Measurements from ENCODE around the gene GRM3. TPM values are rescaled to one million over a fixed set of nuclear protein-coding genes. Genes with fewer than 3 reads are reported as not detected.

The GRM3 gene
- total and polyA plus RNA-seq, 2 donors (not counting 3 experiments of a cell fraction or from before 2014, with no cell fraction given) = not detected

DNA sequence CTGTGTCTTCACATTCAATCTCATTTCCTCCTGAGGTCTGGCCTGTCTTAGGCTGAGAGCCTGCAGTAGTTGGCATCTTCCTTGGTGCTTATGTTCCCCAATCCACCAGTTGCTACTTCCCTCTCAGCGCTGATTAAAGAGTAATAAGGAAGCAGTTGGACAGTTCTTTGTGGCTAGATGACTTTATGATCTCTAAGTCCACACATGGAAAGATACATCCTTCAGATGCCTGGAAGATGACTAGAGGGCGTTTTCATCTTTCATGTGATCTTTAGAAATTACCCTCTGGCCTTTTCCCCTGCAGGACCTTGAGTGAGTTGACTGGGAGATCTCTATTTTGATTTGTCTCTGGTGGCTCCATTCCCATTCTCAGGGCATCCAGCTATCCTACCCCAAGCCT is 204.5 kb downstream of the GRM3 start:
- no peaks in the 10 kb centered on the region for H3K4me1 ChIP-seq (ENCODE audit: control insufficient read depth, extremely low read depth, insufficient read depth, low read length)
- ChIA-PET CTCF (no interaction called here), POLR2A (no interaction called here)
- BruUV-seq (replicated peaks) = no TSS peak
- FAIRE-seq = no peak
- DNase-seq (ENCODE audit: low read depth, low spot score) = no peak
- H2AFZ ChIP-seq (ENCODE audit: low read depth, low read length) = no peak overlapping the region
- H4K20me1 ChIP-seq (replicated peaks; ENCODE audit: control insufficient read depth, extremely low read depth, insufficient read depth, low read length) = no peaks in the 10 kb centered on the region
- no peaks in the 10 kb centered on the region for H3K9me1 ChIP-seq (replicated peaks; ENCODE audit: control insufficient read depth, extremely low read depth, insufficient read depth, low read length)
- no peaks in the 10 kb centered on the region for H3K9me3 ChIP-seq (replicated peaks; ENCODE audit: control insufficient read depth, insufficient read depth, low read length)
- H3K9ac ChIP-seq (replicated peaks; ENCODE audit: extremely low read depth, insufficient read depth, low read length) = no peak overlapping the region
- H3K27me3 ChIP-seq (ENCODE audit: control insufficient read depth in 2 of 2, insufficient read depth in 2 of 2, low read length in 2 of 2) = no peaks in the 10 kb centered on the region
- no peak overlapping the region for H3K4me2 ChIP-seq (ENCODE audit: insufficient read depth, low read length)
- no peaks in the 10 kb centered on the region for H3K79me2 ChIP-seq (ENCODE audit: control insufficient read depth, insufficient read depth, low read length)
- H3K36me3 ChIP-seq (ENCODE audit: control insufficient read depth in 2 of 2, extremely low read depth in 1 of 2, insufficient read depth in 2 of 2, low read length in 2 of 2) = no peaks in the 10 kb centered on the region
- H3K27ac ChIP-seq (ENCODE audit: insufficient read depth, low read depth, low read length) = no peak overlapping the region
- dilution Hi-C loops (cut with MboI; ENCODE audit: extremely low pct_ligation_motif_present, low sequenced_read_pairs) (no loop called here), intact Hi-C loops (cut with micrococcal nuclease) (no loop called here)
- TF ChIP-seq MYC (IDR thresholded peaks at IDR 0.05; ENCODE audit: low read depth, low read length) (no peak), FOS (IDR thresholded peaks at IDR 0.05; ENCODE audit: borderline replicate concordance, insufficient read depth, low read length) (no peak), GATA2 (IDR thresholded peaks at IDR 0.05; ENCODE audit: insufficient read depth, insufficient read length, low read depth, low read length) (no peak), JUN (IDR thresholded peaks at IDR 0.05; ENCODE audit: borderline replicate concordance, insufficient read depth, insufficient read length, low read depth) (no peak), POLR2A (IDR thresholded peaks at IDR 0.05; ENCODE audit: low read depth, low read length) (no peak), EZH2 (IDR thresholded peaks at IDR 0.05; ENCODE audit: borderline replicate concordance, low read depth, low read length, severe bottlenecking) (no peak), POLR2AphosphoS5 (IDR thresholded peaks at IDR 0.05; ENCODE audit: insufficient read depth, low read depth, low read length) (no peak)
- TF ChIP-seq, protein P1, sequence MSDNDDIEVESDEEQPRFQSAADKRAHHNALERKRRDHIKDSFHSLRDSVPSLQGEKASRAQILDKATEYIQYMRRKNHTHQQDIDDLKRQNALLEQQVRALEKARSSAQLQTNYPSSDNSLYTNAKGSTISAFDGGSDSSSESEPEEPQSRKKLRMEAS (IDR thresholded peaks at IDR 0.05; ENCODE audit: insufficient read depth, insufficient read length) = no peak
- TF ChIP-seq, protein P2, sequence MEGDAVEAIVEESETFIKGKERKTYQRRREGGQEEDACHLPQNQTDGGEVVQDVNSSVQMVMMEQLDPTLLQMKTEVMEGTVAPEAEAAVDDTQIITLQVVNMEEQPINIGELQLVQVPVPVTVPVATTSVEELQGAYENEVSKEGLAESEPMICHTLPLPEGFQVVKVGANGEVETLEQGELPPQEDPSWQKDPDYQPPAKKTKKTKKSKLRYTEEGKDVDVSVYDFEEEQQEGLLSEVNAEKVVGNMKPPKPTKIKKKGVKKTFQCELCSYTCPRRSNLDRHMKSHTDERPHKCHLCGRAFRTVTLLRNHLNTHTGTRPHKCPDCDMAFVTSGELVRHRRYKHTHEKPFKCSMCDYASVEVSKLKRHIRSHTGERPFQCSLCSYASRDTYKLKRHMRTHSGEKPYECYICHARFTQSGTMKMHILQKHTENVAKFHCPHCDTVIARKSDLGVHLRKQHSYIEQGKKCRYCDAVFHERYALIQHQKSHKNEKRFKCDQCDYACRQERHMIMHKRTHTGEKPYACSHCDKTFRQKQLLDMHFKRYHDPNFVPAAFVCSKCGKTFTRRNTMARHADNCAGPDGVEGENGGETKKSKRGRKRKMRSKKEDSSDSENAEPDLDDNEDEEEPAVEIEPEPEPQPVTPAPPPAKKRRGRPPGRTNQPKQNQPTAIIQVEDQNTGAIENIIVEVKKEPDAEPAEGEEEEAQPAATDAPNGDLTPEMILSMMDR (IDR thresholded peaks at IDR 0.05; ENCODE audit: extremely low read depth in 1 of 2, insufficient read depth in 1 of 2, low read depth in 1 of 2, low read length in 2 of 2) = no peak
- no peak overlapping the region for H3K4me3 ChIP-seq (replicated peaks in 1 of 3; ENCODE audit: insufficient read depth in 1 of 3, low read depth in 1 of 3, low read length in 3 of 3)
